Stimulated activated CD8-positive, alpha-beta memory T cell treated with anti-CD3 and anti-CD28 coated beads, Interleukin-7, amount 100 ng/mL, for 4 hours (primary cell): Measurements from ENCODE around the gene SHISA6.
"Not testable (repeated sequence)": the region's sequence is repeated elsewhere in the genome, so short reads cannot be mapped to it uniquely, and the experiment has no call there.

ENCODE experiments used
- DNase-seq, 2 donors: peaks; one replicate each; pipeline ENCODE4 v3.0.0-alpha.2; 2020; ENCODE audit warnings: low read depth in 2 of 2

Gene SHISA6

DNA sequence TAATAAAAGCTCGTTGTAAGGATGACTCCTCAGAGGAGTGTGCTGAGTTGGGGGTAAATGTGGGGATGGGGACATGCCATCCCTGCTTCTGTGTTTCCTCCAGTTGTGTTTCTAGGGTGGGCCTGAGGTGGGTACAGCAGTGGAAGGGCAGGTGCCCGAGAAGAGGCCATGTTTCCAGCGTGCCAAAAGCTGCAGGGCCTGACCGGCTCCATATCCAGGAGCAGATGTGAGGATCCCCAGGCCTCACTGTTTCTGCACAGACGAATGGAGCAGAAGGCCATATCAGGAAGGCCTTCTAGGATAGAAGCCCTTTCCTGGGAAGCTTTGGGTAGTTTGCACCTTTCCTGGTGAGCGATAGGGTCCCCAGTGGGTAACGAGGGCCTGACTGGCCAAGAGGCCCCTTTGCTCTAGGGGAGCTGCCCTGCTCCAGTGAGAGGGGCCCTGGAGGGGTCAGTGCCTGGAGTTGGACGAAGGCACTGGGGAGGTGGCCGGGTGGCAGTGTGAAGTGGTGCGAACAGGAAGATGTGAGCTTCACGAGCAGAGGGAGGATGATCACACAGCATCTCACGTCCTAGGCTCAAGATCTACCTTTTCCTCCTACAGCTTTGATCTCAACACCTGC is 62.9 kb downstream of the SHISA6 start:
- no peak for DNase-seq

DNA sequence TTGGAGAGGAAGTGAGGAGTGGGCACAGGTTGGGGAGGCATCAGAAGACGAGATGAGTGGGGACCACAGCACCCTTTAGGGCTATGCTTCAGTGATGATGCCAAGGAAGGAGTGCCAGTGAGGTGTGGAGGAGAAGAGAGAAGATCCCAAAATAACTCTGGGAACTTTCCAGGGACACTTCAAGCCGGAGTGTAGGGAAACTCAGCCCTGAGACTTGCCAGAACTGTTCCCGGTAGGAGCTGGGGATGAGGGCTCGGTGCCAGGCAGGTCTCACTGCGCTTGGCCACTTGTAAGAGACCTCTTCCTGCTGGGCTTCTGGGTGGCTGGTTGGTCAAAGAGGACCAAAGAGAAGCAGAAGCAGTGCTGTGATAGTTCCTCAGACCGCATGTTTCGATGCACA is 63.6 kb downstream of the SHISA6 start:
- DNase-seq: no peak

- DNase-seq: no peak
Measured at GRCh38 chr17:11305524-11305923, 64.5 kb downstream of the SHISA6 start.

DNA sequence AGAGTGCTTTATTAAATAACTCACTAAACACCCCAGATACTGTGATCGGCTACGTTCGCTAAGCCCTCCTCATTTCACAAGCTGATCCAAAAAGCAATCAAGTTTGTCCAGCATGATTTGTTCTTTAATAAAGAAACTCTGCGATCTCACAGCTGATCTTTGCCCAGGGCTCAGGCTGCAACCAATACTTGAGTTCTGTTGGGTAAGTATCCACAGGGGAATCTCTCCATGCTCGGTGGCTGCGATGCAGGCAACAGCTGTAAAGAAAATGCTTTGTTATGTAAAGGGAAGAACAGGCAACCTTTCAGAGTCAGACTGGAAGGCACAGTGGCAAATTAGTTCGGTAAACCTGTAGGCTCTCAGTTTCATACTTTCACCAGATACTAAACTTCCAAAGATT is 67.5 kb downstream of the SHISA6 start:
- no peak for DNase-seq

DNA sequence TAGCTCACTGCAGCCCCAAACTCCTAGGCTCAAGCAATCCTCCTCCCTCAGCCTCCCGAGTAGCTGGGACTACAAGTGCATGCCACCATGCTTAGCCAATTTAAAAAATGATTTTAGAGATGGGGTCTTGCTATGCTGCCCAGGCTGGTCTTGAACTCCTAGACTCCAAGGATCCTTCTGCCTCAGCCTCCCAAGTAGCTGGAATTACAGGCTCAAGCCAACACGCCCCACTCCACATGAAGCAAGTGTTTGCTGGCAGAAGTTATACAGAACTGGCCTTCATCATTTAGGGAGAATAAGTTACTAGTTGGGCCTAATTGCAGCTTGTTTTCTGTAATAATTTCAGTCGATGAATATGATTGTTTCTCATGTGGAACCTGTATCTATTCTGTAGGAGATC is 68.0 kb downstream of the SHISA6 start:
- no peak for DNase-seq

DNA sequence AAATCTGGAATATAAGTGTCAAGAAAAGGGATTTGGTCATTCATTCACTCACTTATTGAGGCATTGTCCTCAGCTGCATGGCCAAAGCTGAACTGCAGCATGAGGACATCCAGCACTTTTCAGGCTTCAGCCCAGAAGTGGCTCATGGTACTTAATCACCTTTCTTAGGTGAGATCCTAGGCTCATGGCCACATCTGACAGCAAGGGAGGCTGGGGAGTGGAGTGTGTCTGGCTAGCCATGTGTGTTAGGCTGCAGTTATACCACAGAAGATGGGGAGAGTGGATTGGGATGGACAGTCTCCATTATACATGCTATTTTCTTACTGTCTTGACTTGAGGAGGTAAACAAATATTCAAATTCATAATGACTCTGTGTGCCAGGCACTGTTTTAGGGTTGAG is 68.8 kb downstream of the SHISA6 start:
- DNase-seq: no peak

- not testable (repeated sequence) for DNase-seq
Measured at GRCh38 chr17:11316451-11316850, 75.4 kb downstream of the SHISA6 start.

GRCh38 chr17:11318207-11318606 is 77.2 kb downstream of the SHISA6 start:
- DNase-seq: no peak

GRCh38 chr17:11319894-11320293 is 78.9 kb downstream of the SHISA6 start:
- DNase-seq: no peak

GRCh38 chr17:11324021-11324420 is 83.0 kb downstream of the SHISA6 start:
- DNase-seq: no peak

DNA sequence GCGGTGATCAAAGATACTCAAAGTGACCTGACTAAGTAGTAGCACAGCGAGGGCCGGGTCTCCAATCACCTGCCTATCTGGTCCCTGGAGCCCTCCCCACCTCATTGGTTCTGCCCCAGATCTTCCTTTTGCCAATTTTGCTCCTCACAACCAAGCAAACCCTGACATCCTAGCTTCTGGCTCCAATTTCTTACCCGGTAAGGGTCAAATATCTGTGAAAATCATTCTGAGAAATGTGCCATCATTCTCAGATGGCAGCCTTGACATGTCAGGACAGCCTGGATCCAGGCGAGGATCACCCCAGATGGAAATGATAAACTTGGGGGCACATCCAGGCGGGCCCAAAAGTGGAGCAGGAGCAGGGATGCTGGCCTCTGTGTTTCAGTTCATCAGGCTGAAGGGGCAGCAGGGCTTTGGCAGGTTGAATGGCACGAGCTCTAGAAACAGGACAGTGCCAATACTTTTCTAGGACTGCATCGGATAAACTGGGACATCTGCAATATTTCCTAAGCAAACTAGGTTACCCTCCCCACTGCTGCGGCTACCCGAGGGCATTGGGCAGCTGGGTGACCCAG is 83.9 kb downstream of the SHISA6 start:
- DNase-seq: no peak

DNA sequence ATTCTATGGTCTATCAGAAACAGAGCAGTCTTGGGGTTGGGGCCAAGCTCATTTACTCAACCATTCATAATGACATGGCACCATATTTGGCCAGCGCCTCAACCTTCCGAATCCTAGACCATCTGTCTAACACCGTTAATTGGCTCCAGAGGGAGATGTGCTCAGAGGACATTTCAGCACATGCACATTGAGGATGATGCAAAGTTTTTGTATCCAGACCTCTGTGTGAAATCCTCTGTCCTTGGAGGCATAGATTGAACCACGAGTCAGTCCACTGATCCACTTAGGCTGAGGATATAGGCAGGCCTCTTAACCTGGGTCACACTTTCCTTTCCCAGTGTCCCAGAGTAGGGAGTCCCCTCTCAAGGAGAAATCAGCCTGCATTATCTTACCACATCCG is 85.5 kb downstream of the SHISA6 start:
- DNase-seq: no peak

- no peak for DNase-seq
Measured at GRCh38 chr17:11328770-11329169, 87.8 kb downstream of the SHISA6 start.

DNA sequence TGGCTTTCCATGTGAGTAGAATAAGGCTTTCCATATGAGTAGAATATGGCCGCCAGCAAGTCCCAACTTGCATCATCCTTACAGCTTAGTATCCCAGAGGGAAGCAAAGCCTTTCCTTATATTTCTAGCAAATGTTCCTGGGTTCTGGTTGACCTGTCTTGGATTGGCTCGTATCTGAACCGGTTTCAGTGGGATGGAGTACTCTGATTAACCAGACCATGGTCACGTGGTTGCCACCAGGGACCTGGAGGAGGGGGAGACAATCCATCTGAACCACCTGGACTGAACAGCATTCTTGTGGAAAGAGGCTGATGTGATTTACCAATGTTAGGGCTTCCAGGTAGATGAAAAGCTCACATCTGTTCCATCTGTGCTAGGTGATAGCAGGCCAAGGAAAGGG is 89.0 kb downstream of the SHISA6 start:
- DNase-seq: no peak

DNA sequence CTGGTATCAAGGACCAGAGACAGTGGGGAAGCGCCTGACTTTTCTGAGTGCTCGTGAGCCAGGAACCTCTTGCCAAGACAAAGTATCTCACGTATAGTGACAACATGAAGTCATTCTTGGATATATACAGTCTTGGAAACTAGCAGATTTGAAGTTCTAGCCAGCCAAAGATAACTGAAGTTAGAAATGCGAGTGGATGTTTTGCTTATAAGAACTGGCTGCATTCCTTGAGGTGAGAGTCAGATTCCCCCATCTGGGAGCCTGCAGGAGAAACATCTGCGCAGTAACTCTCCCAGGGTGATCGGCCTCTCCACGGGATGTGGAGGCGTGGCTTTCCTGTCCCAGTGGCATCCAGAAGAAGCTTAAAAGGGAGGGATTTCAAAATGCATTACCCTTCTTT is 89.8 kb downstream of the SHISA6 start:
- no peak for DNase-seq

- DNase-seq: no peak
Measured at GRCh38 chr17:11331547-11332513, 90.8 kb downstream of the SHISA6 start.

GRCh38 chr17:11332706-11333105 is 91.7 kb downstream of the SHISA6 start:
- DNase-seq: no peak

- no peak for DNase-seq
Measured at GRCh38 chr17:11334493-11334892, 93.5 kb downstream of the SHISA6 start.

- DNase-seq: no peak
Measured at GRCh38 chr17:11336290-11336689, 95.3 kb downstream of the SHISA6 start.

GRCh38 chr17:11340803-11341202 is 99.8 kb downstream of the SHISA6 start:
- DNase-seq: no peak

DNA sequence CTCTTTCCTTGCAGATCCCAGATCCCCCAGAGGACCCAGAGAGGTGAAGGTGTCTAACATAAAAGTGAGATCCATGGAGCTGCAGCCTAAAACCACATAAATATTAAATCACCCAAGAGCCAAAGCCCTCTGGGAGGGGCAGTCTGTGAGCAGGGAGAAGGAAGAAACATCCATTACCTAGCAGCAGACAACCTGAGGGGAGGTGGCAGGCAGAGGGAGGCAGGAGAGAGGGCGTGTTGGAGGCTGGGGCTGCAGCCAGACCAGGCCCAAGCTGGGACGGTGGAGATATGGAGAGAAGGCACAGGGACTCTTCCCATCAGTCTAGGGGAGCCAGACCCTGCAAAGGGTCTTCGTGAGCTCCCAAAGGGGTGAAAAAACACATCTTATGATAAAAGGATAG is 101.1 kb downstream of the SHISA6 start:
- no peak for DNase-seq

DNA sequence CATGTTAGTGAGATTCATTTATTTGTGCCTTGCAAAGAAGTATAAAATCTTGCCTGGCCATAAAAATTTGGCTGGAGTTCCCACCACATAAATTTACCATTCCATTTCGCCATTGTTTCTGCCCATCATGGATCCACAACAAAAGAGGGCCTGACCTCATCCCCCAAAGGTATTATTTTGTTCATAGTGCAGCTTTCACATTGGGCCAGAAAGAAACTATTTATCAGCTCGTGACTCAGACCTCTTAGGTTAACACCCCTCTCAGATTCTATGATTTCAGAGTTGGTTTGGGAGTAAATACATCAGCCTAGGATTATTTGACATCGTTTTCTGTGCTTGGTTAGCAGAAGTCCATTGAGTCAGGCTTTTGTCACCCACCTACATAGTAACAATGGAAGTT is 108.1 kb downstream of the SHISA6 start:
- no peak for DNase-seq

DNA sequence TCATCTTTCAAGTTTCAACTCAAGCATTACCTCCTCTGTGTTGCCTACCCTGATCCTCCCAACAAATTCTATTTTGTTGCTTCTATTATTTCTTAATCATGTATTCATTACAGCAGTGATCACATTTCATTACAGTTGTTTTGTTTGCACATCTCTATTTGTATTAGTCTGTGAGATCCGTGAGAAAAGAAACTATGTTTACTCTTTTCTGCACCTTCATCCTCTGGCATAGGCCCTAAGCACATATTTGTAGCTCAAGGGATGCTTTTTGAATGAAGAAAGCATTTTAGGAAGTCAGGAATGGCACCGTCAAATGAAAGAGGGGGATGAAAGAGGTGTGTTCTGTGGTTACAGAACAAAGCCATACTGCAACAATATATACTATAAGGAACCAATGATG is 110.5 kb downstream of the SHISA6 start:
- DNase-seq: no peak
